Common myeloid progenitor, CD34-positive (primary cell): ENCODE data around the gene ASIC1.

Source experiments
- CTCF ChIA-PET: fragments of 350-600 bp; sonication (Branson Sonifier 250); formaldehyde crosslinking; loops from one replicate; lab custom pipeline; 2021; ENCODE audit warnings: antibody characterized with exemption; lab: Charles Lee
- POLR2A ChIA-PET: fragments of 350-600 bp; sonication (Branson Sonifier 250); formaldehyde crosslinking; loops from one replicate; lab custom pipeline; 2021; ENCODE audit warnings: antibody characterized with exemption; lab: Charles Lee
- DNase-seq, 3 donors: peaks; one replicate each; pipeline versions ENCODE4 v3.0.0 to v3.0.0-alpha.2; 2013
- H3K27ac ChIP-seq, 2 experiments: 1 replicate in 1 of 2; 2 replicates in 1 of 2; pipeline ENCODE4 v1.7.0; 2013; ENCODE audit warnings: inconsistent platforms in 2 of 2, low read length in 2 of 2, mild to moderate bottlenecking in 2 of 2, low read depth in 1 of 2, moderate library complexity in 1 of 2; ENCODE audit not compliant: severe bottlenecking in 2 of 2, insufficient read depth in 1 of 2, poor library complexity in 1 of 2
- H3K27me3 ChIP-seq, 5 experiments: replicated peaks in 2 of 5; 1 replicate in 3 of 5; 2 replicates in 2 of 5; pipeline versions ENCODE4 v1.6.1 to v1.7.0; 2013; ENCODE audit warnings: low read length in 4 of 5, mild to moderate bottlenecking in 2 of 5, moderate library complexity in 2 of 5, inconsistent platforms in 1 of 5; ENCODE audit not compliant: insufficient read depth in 5 of 5, control insufficient read depth in 4 of 5
- H3K36me3 ChIP-seq, 4 experiments: 1 replicate in 2 of 4; 2 replicates in 2 of 4; pipeline versions ENCODE4 v1.6.1 to v1.7.0; 2013; ENCODE audit warnings: low read length in 3 of 4, control low read depth in 1 of 4, mild to moderate bottlenecking in 1 of 4; ENCODE audit not compliant: control insufficient read depth in 4 of 4, insufficient read depth in 4 of 4
- H3K4me1 ChIP-seq, 4 experiments: 1 replicate in 3 of 4; 2 replicates in 1 of 4; pipeline versions ENCODE4 v1.6.1 to v1.7.1; 2013; ENCODE audit warnings: low read length in 3 of 4, mild to moderate bottlenecking in 3 of 4, control low read depth in 1 of 4, inconsistent platforms in 1 of 4, moderate library complexity in 1 of 4; ENCODE audit not compliant: control insufficient read depth in 4 of 4, insufficient read depth in 4 of 4; ENCODE audit errors: control extremely low read depth in 1 of 4
- H3K4me3 ChIP-seq, 7 experiments: 1 replicate in 4 of 7; 2 replicates in 3 of 7; pipeline versions ENCODE4 v1.5.1 to v1.7.0; 2013; ENCODE audit warnings: mild to moderate bottlenecking in 7 of 7, low read length in 6 of 7, moderate library complexity in 6 of 7, inconsistent platforms in 2 of 7, low read depth in 2 of 7, control low read depth in 1 of 7; ENCODE audit not compliant: insufficient read depth in 4 of 7, control insufficient read depth in 1 of 7; ENCODE audit errors: extremely low read depth in 1 of 7
- H3K9me3 ChIP-seq, 5 experiments: 1 replicate in 4 of 5; 2 replicates in 1 of 5; pipeline versions ENCODE4 v1.6.1 to v1.7.1; 2013; ENCODE audit warnings: low read length in 4 of 5, mild to moderate bottlenecking in 2 of 5, inconsistent platforms in 1 of 5, low read depth in 1 of 5, moderate library complexity in 1 of 5; ENCODE audit not compliant: control insufficient read depth in 4 of 5, insufficient read depth in 2 of 5; ENCODE audit errors: control extremely low read depth in 1 of 5
- WGBS: methylation state at CpG from one replicate; pipeline ENCODE4 v1.1.5; 2013; ENCODE audit not compliant: insufficient coverage; 5-methylcytosine and 5-hydroxymethylcytosine counted together

Gene ASIC1

DNA sequence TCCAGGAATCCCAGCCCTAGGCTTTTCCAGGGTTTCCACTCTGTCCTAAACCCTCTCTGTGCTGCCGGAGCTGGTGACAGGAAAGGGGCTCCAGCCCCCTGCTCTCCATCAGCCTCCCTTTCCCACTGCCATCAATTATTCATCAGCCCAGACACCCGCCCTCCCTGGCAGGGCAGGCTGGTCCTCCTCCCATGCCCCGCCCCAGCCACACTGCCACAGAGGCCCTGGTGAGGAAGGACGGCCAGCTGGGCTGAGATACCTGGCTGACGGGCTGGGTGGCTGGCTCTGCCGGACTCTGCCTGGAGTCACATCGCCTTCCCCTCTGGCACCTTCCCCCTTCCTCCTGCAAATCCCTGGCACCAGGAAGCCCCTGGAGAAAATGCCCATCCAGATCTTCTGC, 15.8 kb downstream of the ASIC1 start:
- H3K27ac ChIP-seq, result no peak overlapping the region
- H3K36me3 ChIP-seq, result no peaks in the 10 kb centered on the region
- no peak overlapping the region for H3K4me3 ChIP-seq
- ChIA-PET CTCF (interaction anchor here (0.6 to 6.9 kb wide), 10 partner anchors 9 to 242 kb away, joined by 3 to 51 read pairs (median 5); partner anchors contain the start of gene COX14), POLR2A (no interaction called here)
- peaks cover 0 to 21% (median 0%) of the 10 kb centered on the region in 4 experiments for H3K4me1 ChIP-seq
- H3K9me3 ChIP-seq, result no peaks in the 10 kb centered on the region
- H3K27me3 ChIP-seq, result peaks cover 0 to 6% (median 5%) of the 10 kb centered on the region in 5 experiments
- no peak for DNase-seq
- 86% methylated on average over 7 of the region's 7 CpGs for WGBS

DNA sequence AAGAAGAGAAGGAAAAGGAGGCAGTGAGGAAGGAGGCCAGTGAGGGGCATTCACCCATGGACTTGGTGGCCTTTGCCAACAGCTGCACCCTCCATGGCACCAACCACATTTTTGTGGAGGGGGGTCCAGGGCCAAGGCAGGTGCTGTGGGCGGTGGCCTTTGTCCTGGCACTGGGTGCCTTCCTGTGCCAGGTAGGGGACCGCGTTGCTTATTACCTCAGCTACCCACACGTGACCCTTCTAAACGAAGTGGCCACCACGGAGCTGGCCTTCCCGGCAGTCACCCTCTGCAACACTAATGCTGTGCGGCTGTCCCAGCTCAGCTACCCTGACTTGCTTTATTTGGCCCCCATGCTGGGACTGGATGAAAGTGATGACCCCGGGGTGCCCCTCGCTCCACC, 16.3 kb downstream of the ASIC1 start:
- ChIA-PET CTCF (interaction anchor here (0.6 to 6.9 kb wide), 17 partner anchors 9 to 241 kb away, joined by 3 to 37 read pairs (median 4); partner anchors contain the start of gene COX14), POLR2A (no interaction called here)
- H3K9me3 ChIP-seq, result no peaks in the 10 kb centered on the region
- no peak overlapping the region for H3K27ac ChIP-seq
- H3K27me3 ChIP-seq, result peaks cover 0 to 6% (median 3%) of the 10 kb centered on the region in 5 experiments
- DNase-seq, result no peak
- H3K36me3 ChIP-seq, result no peaks in the 10 kb centered on the region
- peaks cover 0 to 21% (median 0%) of the 10 kb centered on the region in 4 experiments for H3K4me1 ChIP-seq
- H3K4me3 ChIP-seq, result no peak overlapping the region
- 86% methylated on average over 9 of the region's 10 CpGs for WGBS

DNA sequence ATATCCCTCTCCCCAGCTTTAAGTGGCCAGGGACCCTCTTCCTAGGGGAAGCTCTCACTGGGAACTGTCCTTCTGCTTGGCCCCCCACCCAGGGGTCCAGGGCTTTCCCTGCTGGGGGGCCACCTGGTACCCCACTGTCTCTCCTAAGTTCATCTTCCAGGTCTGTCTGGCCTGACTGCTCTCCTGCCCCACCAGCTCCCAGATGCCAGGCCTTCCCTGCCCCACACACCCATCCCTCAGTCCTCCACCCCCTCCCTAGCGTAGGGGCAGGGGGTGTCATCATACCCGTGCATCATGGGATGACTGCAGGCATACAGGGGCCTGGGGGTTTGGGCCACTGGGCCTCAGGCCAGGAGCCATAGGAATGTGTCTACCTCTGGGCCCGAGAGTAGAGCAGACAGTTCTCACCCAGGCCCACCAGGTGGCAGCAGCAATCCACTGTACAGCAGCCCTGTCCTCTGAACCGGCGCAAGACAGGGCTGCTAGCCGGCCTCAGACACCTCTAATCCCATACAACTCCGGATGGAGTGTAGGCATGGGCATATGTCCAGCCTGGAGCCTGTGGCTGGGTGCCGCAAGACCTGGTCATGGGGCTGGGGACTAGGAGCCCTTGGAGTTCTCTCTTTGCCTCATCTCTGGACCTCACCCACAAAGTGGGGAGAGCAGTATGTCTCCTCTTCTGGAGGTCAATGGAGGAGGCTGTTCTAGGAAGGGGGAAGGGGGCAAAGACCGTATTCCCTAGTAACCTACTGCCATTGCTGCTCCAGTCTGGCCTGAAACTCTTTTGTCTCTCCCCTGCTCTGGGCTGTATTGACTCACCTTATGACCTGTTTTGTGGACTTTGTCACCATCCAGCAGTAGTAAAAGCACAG, 17.8 kb downstream of the ASIC1 start:
- ChIA-PET CTCF (interaction anchor here (0.7 to 6.9 kb wide), 26 partner anchors 8 to 240 kb away, joined by 3 to 37 read pairs (median 4); partner anchors contain the start of genes COX14 and SMARCD1), POLR2A (no interaction called here)
- H3K9me3 ChIP-seq, result no peaks in the 10 kb centered on the region
- no peak overlapping the region for H3K27ac ChIP-seq
- no peaks in the 10 kb centered on the region for H3K36me3 ChIP-seq
- peak; percentile 71 to 79 (median 72) for DNase-seq
- H3K4me1 ChIP-seq, result peaks cover 0 to 19% (median 0%) of the 10 kb centered on the region in 4 experiments
- H3K27me3 ChIP-seq, result peaks cover 0 to 6% (median 3%) of the 10 kb centered on the region in 5 experiments
- H3K4me3 ChIP-seq, result no peak overlapping the region
- WGBS, result 18% methylated on average over 8 of the region's 9 CpGs

DNA sequence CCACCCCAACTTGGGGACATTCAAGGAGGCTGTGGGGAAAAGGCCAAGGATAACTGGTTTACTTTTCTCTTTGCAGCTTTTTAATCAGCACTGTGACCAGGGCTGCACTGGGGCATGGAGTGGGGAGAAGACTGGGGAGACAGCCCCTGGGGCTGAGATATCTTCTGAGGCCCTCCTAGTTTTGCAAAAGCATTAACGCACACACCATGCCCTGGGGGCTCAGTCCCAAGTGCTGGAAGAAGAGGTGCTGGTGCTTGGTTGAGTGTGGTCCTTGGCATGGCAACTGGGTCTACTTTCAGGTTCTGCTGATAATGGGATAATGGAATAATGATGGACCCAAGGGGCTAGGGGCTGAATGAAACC, 18.4 kb downstream of the ASIC1 start:
- CTCF ChIA-PET, result interaction anchor here (1.2 to 6.9 kb wide), 9 partner anchors 10 to 239 kb away, joined by 3 to 37 read pairs (median 4); partner anchors contain the start of gene COX14
- POLR2A ChIA-PET, result no interaction called here
- peaks cover 0 to 13% (median 0%) of the 10 kb centered on the region in 4 experiments for H3K4me1 ChIP-seq

DNA sequence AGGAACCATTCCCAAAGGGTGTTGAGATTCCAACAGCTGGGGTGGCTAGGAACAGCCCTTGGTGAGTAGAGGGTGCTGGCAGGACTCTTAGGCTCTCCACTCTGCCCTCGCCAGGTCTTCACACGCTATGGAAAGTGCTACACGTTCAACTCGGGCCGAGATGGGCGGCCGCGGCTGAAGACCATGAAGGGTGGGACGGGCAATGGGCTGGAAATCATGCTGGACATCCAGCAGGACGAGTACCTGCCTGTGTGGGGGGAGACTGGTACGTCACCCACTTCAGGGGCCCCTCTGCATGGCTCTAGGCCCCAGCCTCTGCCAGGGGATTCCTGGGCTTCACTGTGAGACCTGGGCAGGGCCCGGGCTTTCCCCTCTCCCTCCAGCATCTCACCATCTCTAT, 19.7 kb downstream of the ASIC1 start:
- ChIA-PET POLR2A (no interaction called here), CTCF (interaction anchor here (0.8 to 6.9 kb wide), 8 partner anchors 9 to 237 kb away, joined by 3 to 37 read pairs (median 4); partner anchors contain the start of gene COX14)
- WGBS, result 97% methylated on average over 12 of the region's 12 CpGs
- peaks cover 0 to 10% (median 1%) of the 10 kb centered on the region in 4 experiments for H3K4me1 ChIP-seq
- peaks cover 0 to 3% (median 2%) of the 10 kb centered on the region in 5 experiments for H3K27me3 ChIP-seq
- no peak for DNase-seq
- H3K9me3 ChIP-seq, result no peaks in the 10 kb centered on the region
- H3K4me3 ChIP-seq, result no peak overlapping the region
- H3K36me3 ChIP-seq, result no peaks in the 10 kb centered on the region
- no peak overlapping the region for H3K27ac ChIP-seq

More for the DNA sequence above, 18.4 kb downstream of the ASIC1 start:
- Histone ChIP-seq H3K27ac (no peak overlapping the region), H3K36me3 (no peaks in the 10 kb centered on the region), H3K9me3 (no peaks in the 10 kb centered on the region), H3K27me3 (peaks cover 0 to 6% (median 3%) of the 10 kb centered on the region in 5 experiments), H3K4me3 (no peak overlapping the region)
- 100% methylated on average over 1 of the region's 1 CpG for WGBS
- DNase-seq, result no peak

DNA sequence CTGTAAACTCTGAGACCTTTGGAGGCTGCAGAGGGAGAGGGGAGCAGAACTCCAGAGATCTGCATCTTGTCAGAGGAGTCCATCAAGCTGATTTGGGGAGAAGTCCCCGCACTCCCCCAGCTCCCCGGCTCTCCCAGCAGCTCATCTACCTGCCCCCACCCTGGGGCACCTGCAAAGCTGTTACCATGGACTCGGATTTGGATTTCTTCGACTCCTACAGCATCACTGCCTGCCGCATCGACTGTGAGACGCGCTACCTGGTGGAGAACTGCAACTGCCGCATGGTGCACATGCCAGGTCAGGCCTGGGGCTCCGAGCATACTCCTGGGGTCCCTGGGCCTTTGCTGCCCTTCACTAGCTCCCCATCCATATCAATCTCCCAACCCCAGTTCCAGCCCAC, 20.9 kb downstream of the ASIC1 start:
- DNase-seq, result no peak
- WGBS, result 94% methylated on average over 10 of the region's 10 CpGs
- CTCF ChIA-PET, result interaction anchor here (0.6 to 6.9 kb wide), 13 partner anchors 9 to 363 kb away, joined by 3 to 33 read pairs (median 4); partner anchors contain the start of gene COX14
- peaks cover 0 to 2% (median 0%) of the 10 kb centered on the region in 5 experiments for H3K27me3 ChIP-seq
- peaks cover 0 to 3% (median 0%) of the 10 kb centered on the region in 4 experiments for H3K4me1 ChIP-seq
- no peak overlapping the region for H3K4me3 ChIP-seq
- POLR2A ChIA-PET, result no interaction called here
- H3K9me3 ChIP-seq, result no peaks in the 10 kb centered on the region
- no peaks in the 10 kb centered on the region for H3K36me3 ChIP-seq
- no peak overlapping the region for H3K27ac ChIP-seq
